IPS-NIHi11 (cell line): ENCODE results near the gene KIFBP.
A peak's percentile ranks its signal among the peaks of the same experiment; 100 is the strongest.

Experiments used
- DNase-seq: peaks from one replicate; pipeline ENCODE4 v3.0.0; 2012; ENCODE audit warnings: mixed read lengths, low spot score

KIFBP gene

DNA sequence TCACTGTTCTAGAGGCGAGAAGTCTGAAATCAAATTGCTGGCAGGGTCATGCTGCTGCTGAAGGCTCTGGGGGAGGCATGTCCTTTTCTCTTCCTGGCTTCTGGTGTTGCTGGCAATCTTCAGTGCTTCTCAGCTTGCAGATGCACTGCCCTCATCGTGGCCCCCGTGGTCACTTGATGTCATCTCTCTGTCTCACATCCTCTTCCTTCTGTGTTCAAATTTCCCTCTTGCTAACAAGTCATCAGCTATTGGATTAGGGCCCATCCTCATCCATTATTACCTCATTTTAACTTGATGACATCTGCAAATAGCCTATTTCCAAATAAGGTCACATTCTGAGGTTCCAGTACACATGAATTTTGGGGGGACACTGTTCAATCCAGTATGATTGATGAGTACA lies 62.7 kb downstream of the KIFBP start:
- DNase-seq: no peak

DNA sequence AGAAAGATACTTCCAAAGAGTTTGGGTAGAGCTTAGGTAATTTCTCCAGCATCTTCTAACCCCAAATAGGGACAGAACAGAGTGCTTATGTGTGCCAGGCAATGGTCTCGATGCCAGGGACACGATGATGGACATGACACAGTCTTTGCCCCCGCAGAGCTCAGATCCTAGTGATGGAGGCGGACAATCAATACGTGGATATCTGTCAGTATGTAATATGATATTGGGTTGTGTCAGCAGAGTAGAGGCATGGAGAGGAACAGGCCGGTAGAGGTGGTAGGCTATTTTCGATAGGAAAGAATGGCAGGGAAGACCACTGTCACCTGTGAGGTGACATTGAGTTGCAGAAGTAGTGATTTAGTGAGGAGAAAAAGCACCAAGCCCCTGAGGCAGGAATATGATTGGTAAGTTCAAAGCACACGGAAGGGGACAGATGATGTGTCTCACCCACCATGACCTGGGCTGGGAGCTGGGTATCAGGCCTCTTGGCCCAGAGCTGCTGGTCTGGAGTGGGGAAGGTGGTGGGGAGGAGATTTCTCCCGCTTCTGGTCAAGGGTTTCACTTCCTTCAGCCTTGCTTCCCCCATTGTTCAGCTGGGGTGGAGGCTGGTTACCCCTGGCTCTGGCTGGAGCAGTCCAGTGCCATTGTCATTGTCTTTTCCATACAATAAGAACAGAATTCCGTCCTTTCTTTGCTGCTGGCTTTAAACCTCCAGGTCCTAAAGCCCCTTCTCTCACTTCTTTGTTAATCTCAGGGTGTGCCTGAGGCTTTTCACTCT lies 63.3 kb downstream of the KIFBP start:
- DNase-seq: peak; percentile 48

DNA sequence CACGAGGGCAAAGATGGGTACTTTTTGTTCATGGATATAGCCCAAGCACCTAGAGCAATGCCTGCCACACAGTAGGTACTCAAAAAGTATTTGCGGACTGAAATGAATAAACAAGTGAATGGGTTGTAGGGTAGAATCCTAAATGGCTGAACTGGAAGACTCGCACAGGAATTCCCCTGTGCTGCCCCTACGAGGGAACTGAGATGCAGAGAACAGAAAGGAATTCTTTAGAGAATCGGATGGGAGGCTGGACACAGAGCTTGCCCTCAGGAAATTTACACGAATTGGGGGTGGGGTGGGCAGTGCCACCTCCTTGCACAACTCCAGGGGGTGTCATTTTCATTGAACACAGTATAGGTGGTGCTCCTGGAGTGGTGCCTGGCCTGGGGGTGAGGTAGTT lies 64.1 kb downstream of the KIFBP start:
- no peak for DNase-seq

DNA sequence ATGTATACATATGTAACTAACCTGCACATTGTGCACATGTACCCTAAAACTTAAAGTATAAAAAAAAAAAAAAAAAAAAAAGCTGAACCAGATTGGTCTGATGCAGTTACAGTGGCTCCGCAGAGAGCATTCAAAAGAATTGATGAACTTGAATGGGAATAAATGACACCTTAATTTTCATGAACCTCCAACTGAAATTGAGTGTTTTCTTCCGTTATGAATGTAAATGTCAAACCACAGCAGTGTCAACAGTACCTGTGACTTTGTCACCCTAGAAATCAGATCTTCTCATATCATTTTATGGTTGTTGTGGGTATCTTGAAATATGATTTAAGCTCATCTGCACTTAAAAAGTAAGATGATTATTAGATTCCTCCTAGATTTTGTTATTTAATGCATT lies 66.6 kb downstream of the KIFBP start:
- no peak for DNase-seq

GRCh38 chr10:69056129-69056528 lies 67.5 kb downstream of the KIFBP start:
- no peak for DNase-seq

DNA sequence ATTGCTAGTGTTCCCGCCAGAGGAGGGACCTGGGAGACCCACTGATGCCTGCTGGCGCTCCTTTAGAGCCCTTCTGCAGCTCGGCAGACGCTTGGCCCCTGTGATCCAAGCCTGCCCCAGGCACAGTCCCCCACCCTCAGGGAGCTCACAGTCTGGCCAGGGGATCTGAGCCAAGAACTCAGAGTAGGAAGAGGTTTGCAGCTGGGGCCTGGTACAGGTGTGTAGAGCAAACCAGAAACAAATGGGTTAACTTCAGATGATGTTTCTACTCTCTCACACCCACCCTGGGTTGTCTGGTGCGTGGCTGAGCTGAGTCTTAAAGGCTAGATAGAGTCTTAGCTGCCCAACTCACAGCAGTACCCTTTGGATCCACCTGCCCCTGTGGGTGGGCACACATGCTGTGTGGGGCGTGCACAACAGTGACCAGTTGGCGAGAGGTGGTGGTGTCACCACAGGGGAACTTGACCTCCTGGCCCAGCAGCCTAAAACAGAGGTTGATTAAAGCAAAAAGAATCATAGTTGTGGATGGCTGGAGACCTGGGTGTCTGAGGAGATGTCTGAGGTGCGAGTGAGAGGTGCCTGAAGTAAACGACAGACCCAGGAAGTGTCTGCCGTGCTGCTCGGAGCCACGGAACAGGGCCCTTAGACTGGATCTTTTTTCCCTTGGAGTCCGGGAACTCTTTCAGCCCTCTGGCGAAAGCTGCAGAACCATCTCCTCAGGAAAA lies 68.1 kb downstream of the KIFBP start:
- DNase-seq: no peak

DNA sequence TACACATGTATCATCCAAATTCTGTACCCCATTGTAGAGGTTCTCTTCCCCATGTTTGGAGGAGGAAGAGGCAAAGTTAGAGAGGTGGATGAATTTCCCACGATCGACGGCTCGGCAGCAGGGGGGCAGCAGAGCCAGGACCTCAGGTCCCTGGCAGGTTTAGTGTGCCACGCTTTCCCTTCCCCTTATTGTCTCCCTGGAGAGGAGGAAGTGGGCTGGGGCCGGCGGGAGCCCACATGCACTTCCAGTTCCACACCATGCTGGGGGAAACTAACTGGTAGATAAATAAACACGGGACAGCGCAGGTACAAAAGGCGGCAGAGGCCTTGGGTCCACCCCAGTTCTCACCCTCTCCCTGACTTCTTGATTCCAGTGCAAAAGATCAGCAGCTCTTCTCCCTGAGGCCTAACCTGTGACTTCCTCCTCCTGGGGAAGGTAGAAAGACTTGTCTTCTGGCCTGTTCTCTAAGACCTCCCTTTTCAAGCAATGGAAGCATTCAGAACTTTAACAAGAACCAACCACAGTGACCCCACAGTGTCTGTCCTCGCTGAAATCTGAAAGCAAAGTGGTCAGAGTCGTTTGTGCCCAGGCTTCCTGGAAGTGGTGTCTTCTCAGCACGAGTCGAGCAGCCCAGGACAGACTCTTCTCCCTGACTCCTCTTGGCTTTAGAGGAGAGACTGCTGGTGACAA lies 68.8 kb downstream of the KIFBP start:
- DNase-seq: no peak

GRCh38 chr10:69057951-69058297 lies 69.3 kb downstream of the KIFBP start:
- no peak for DNase-seq

DNA sequence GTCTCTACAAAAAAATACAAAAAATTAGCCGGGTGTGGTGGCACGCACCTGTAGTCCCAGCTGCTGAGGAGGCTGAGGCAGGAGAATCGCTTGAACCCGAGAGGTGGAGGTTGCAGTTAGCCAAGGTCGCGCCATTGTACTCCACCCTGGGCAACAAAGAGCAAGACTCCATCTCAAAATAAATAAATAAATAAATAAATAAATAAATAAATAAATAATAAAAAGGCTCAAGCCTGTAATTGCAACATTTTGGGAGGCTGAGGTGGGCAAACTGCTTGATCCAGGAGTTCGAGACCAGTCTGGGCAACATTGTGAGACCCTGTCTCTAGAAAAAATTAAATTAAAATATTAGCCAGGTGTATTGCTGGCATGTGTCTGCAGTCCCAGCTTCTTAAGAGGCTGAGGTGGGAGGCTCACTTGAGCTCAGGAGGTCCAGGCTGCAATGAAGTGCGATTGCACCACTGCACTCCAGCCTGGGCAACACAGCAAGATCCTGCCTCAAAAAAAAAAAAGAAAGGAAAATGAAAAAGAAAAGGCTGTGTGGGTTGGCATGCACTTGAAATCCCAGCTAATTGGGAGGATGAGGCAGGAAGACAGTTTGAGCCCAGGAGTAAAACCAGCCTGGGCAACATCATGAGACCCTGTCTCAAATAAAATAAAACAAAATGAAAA lies 71.7 kb downstream of the KIFBP start:
- DNase-seq: no peak

GRCh38 chr10:69061305-69062161 lies 72.9 kb downstream of the KIFBP start:
- no peak for DNase-seq

DNA sequence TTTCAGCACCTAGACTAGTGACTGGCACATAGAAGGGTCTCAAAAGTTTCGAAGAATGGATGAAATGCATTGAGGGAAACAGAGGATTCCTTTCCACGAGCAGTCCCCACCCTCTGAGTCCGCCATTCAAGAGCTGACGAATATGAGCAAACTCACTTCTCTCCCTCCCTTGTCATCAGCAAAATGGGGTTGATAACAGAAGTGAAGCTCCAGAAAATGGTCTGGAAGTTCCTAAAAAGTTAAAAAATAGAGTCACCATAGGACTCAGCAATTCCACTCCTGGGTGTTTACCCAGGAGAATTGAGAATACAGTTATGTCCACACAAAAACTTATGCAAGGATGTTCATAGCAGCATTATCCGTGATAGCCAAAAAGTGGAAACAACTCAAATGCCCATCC lies 74.3 kb downstream of the KIFBP start:
- DNase-seq: no peak

GRCh38 chr10:69064762-69065328 lies 76.2 kb downstream of the KIFBP start:
- DNase-seq: no peak

DNA sequence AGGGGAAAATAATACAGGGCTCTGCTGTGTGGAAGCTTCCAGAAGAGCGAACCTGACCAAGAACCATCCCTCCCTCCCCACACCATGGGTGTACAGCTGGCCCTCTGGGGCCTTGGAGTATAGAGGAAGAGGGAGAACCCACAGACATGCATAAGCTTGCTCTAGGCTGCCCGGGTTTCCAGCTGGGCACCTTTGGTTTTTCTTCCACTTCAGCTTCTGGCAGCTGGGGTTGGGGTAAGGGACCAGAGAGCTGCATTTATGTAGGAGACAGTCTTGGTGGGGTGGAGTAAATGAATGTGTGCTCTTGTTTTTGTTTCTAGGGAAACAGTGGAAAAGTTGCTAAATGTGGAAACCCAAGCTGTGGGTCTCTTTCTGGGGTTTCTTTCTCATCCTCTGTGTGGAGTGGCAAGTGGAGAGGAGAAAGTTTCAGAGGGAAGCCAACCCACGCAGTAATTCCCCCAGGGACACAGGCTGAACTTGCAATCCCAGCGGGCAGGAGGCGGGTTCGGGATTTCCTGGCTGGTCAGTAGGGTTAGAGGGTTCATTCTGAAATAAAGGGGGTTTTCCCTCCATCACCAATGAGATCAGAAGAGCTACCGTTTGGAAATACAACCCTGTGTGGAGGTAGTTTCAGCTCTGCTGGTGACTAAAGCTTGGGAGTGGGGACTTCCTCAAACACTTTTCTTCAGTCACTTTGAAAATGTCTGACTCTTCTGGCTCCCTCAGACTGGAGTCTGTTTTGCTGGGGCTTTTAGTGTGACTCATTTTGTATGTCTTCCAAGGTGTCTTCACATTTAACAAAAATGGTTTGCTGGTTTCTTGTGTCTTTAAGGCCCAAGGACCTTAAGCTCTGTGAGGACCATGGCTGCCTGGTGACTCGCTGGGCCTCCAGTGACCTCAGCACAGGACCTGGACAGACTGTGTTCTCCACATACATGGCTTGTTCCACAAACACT lies 77.1 kb downstream of the KIFBP start:
- DNase-seq: no peak
